Measurements from ENCODE around the gene IFRD2. TPM values are rescaled to one million over a fixed set of nuclear protein-coding genes. Genes with fewer than 3 reads are reported as not detected.

The IFRD2 gene
- total and polyA plus RNA-seq, 2 of the 8 experiments (the other 6 are each of a cell fraction or from before 2014, with no cell fraction given), result 76.7 to 88.8 TPM

DNA sequence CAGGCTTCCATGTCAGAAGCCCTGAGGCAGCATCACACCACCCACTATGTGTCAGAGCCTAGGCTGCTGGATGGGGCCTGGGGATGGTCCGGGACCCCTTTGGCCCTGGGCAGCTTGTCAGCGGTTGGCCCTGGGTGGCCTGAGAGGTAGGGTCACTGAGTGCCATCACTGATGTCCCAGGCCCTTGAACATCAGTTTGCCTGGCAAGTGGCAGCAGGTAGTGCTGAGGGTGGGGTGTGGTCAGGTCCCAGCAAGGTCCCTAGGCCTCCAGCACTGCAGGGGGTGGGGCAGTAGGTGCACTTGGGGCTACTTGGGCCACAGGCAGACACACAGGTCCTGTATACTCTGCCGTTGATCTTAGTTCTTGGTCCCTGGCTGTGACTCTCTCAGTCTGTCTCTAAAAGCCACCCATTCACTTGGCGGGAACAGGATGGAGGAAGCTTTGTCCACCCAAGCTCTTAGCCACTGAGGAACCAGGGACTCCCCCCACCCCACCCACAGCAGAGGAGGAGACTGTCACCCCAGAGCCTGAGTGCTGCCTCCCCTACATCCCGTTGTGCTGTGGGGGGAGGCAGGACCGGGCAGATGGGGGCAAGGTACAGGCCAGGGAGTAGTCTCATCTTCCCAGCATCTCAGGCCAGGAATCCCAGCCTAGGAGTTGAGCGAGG, 50.4 kb downstream of the IFRD2 start (continued):
- TF ChIP-seq, protein P1, sequence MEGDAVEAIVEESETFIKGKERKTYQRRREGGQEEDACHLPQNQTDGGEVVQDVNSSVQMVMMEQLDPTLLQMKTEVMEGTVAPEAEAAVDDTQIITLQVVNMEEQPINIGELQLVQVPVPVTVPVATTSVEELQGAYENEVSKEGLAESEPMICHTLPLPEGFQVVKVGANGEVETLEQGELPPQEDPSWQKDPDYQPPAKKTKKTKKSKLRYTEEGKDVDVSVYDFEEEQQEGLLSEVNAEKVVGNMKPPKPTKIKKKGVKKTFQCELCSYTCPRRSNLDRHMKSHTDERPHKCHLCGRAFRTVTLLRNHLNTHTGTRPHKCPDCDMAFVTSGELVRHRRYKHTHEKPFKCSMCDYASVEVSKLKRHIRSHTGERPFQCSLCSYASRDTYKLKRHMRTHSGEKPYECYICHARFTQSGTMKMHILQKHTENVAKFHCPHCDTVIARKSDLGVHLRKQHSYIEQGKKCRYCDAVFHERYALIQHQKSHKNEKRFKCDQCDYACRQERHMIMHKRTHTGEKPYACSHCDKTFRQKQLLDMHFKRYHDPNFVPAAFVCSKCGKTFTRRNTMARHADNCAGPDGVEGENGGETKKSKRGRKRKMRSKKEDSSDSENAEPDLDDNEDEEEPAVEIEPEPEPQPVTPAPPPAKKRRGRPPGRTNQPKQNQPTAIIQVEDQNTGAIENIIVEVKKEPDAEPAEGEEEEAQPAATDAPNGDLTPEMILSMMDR (IDR thresholded peaks at IDR 0.05; ENCODE audit: control extremely low read depth in 1 of 3, insufficient read depth in 1 of 3, low read depth in 1 of 3, low read length in 3 of 3), result no peak
- TF ChIP-seq RBBP5 (IDR thresholded peaks at IDR 0.05; ENCODE audit: borderline replicate concordance, low read depth, low read length), result no peak
- TF ChIP-seq RXRA (IDR thresholded peaks at IDR 0.05; ENCODE audit: insufficient read depth, low read depth, low read length), result no peak
- TF ChIP-seq EGR1 (IDR thresholded peaks at IDR 0.05; ENCODE audit: borderline replicate concordance, low read depth, low read length), result no peak
- TF ChIP-seq CTBP2 (IDR thresholded peaks at IDR 0.05; ENCODE audit: borderline replicate concordance, insufficient read depth, insufficient read length, low read length), result no peak
- TF ChIP-seq FOSL1 (IDR thresholded peaks at IDR 0.05; ENCODE audit: insufficient read depth, low read depth, low read length), result no peak
- TF ChIP-seq POU5F1 (IDR thresholded peaks at IDR 0.05; ENCODE audit: low read depth, low read length), result no peak
- no peak for TF ChIP-seq PHF8 (conservative IDR thresholded peaks at IDR 0.05; ENCODE audit: low read depth, low read length)

Measured in H1 (cell line).